B cell (primary cell): ENCODE data around the gene NINJ2.

Experiments
- CTCF ChIP-seq: fragments of 200-600 bp; IDR thresholded peaks from one replicate; pipeline ENCODE4 v1.8.0; 2022; ENCODE audit warnings: antibody characterized with exemption, mild to moderate bottlenecking
- EZH2 ChIP-seq: IDR thresholded peaks from 2 replicates; pipeline ENCODE4 v1.6.1; 2012; ENCODE audit warnings: borderline replicate concordance, low read depth, mild to moderate bottlenecking, moderate library complexity, low read length; ENCODE audit not compliant: insufficient read depth, poor library complexity, severe bottlenecking

GRCh38 chr12:517538-517937, 145.7 kb downstream of the NINJ2 start:
- no peak for TF ChIP-seq CTCF
- TF ChIP-seq EZH2, result no peak
